22Rv1 (cell line): ENCODE results near the gene FAM193B.

Experiments
- H3K27ac ChIP-seq: fragments of 450-650 bp; 2 replicates; pipeline ENCODE4 v1.5.1; 2017
- ZFX ChIP-seq: fragments of 450-650 bp; IDR thresholded peaks from 2 replicates; pipeline ENCODE4 v1.6.1; 2017; ENCODE audit warnings: antibody characterized with exemption, borderline replicate concordance
- TF ChIP-seq, protein P1 (sequence below): fragments of 450-650 bp; IDR thresholded peaks from 2 replicates; pipeline ENCODE4 v1.5.1; 2017; ENCODE audit warnings: mild to moderate bottlenecking

The FAM193B gene

GRCh38 chr5:177547736-177548135 is 6.6 kb downstream of the FAM193B start:
- TF ChIP-seq, protein P1, sequence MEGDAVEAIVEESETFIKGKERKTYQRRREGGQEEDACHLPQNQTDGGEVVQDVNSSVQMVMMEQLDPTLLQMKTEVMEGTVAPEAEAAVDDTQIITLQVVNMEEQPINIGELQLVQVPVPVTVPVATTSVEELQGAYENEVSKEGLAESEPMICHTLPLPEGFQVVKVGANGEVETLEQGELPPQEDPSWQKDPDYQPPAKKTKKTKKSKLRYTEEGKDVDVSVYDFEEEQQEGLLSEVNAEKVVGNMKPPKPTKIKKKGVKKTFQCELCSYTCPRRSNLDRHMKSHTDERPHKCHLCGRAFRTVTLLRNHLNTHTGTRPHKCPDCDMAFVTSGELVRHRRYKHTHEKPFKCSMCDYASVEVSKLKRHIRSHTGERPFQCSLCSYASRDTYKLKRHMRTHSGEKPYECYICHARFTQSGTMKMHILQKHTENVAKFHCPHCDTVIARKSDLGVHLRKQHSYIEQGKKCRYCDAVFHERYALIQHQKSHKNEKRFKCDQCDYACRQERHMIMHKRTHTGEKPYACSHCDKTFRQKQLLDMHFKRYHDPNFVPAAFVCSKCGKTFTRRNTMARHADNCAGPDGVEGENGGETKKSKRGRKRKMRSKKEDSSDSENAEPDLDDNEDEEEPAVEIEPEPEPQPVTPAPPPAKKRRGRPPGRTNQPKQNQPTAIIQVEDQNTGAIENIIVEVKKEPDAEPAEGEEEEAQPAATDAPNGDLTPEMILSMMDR, result no peak
- no peak for TF ChIP-seq ZFX
- no peak overlapping the region for H3K27ac ChIP-seq

- TF ChIP-seq, protein P1, result no peak
- no peak for TF ChIP-seq ZFX
- H3K27ac ChIP-seq, result no peak overlapping the region
These were observed 8.1 kb downstream of the FAM193B start for GRCh38 chr5:177546258-177546741.

- H3K27ac ChIP-seq, result no peak overlapping the region
- TF ChIP-seq, protein P1, result no peak
- no peak for TF ChIP-seq ZFX
These were observed 8.7 kb downstream of the FAM193B start for GRCh38 chr5:177545487-177546257.

- H3K27ac ChIP-seq, result no peak overlapping the region
- TF ChIP-seq ZFX, result no peak
- TF ChIP-seq, protein P1, result no peak
These were observed 11.4 kb downstream of the FAM193B start for GRCh38 chr5:177542816-177543465.

GRCh38 chr5:177540438-177540837 is 13.9 kb downstream of the FAM193B start:
- TF ChIP-seq, protein P1, result no peak
- TF ChIP-seq ZFX, result no peak
- no peak overlapping the region; the same call in 1 of the 2 replicates for H3K27ac ChIP-seq

DNA sequence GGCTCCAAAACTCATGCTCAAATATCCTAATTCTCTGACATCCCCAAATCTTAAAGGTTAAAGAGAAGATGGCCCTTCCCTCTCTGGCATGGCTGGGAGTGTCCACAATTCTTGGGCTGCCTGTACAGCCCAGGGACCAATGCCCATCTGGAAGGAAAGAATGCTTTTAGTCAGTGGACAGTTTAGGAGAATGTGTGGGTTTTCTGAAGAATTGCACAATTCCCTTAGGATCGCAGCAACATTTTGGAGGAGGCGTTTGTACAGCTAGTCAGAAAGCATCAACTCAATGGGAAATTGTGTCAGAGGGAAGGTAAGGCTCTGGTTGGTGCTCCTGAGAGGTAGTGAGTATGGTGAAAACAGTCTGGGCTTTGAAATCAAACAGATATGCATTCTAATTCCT is 15.0 kb downstream of the FAM193B start:
- H3K27ac ChIP-seq, result no peak overlapping the region
- no peak for TF ChIP-seq ZFX
- TF ChIP-seq, protein P1, result no peak

GRCh38 chr5:177538876-177539275 is 15.5 kb downstream of the FAM193B start:
- TF ChIP-seq, protein P1, result no peak
- no peak for TF ChIP-seq ZFX
- no peak overlapping the region for H3K27ac ChIP-seq
